TTC549 (cell line): Measurements from ENCODE around the gene MORC3.
A peak's percentile ranks its signal among the peaks of the same experiment; 100 is the strongest.
"Not testable (repeated sequence)": the region's sequence is repeated elsewhere in the genome, so short reads cannot be mapped to it uniquely, and the experiment has no call there.

ENCODE experiments used
- FAIRE-seq: peaks from 2 replicates; lab custom pipeline; 2012; peaks lifted over from hg19 to GRCh38; lab: Jason Lieb, UNC

Gene MORC3

GRCh38 chr21:36322083-36322424 is 2.1 kb downstream of the MORC3 start:
- no peak for FAIRE-seq

GRCh38 chr21:36323032-36323431 is 3.0 kb downstream of the MORC3 start:
- no peak for FAIRE-seq

DNA sequence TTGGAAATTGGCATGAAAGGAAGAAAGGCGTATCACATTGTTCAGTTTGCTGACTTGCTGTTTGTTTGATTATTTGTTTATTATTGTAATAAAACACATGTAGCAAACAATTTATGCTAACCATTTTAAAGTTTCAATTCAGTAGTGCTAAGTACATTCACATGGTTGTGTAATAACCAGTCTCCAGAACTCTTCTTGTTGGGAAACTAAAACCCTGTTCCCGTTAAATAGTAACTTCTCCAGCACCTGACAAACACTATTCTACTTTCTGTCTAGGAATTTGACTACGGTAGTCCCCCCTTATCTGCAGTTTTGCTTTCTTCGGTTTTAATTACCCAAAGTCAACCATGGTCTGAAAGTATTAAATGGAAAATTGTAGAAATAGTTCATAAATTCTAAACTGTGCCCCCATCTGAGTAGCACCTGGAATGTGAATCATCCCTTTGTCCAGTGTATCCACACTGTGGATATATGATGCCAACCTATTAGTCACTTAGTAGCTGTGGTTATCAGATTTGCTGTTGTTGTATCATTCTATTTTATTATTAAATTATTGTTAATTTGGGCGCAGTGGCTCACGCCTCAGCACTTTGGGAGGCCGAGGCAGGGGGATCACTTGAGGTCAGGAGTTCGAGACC is 5.5 kb downstream of the MORC3 start:
- no peak for FAIRE-seq

- FAIRE-seq, result peak; percentile 13
Observed at GRCh38 chr21:36330904-36331303, 10.9 kb downstream of the MORC3 start.

DNA sequence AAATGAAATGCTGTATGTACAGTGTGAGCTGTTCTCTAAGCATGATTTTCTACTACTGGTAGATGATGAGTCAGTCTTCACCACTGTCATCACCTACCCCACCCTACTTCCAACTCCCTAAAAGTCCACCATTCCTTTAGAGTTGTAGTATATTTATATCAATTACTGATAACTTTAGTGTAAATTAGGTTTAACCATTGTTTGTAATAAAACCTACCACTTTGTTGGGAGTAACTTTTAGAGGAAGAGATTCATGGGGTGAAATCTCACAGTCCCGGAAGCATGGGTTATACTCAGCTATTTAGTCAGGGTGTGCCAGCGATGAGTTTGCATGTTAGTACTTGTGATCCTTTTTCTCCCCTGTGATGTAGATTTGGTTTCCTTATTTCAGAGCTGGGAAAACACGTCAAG is 17.1 kb downstream of the MORC3 start:
- FAIRE-seq, result no peak

- FAIRE-seq, result no peak
Observed at GRCh38 chr21:36338975-36339374, 19.0 kb downstream of the MORC3 start.

DNA sequence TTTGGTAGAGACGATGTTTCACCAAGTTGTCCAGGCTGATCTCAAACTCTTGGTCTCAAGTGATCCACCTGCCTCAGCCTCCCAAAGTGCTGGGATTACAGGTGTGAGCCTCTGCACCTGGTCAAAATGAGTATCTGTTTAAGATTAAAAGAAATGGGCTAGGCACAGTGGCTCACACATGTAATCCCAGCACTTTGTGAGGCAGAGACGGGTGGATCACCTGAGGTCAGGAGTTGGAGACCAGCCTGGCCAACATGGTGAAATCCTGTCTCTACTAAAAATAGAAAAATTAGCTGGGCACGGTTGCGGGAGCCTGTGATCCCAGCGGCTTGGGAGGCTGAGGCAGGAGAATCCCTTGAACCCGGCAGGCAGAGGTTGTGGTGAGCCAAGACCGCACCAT is 22.6 kb downstream of the MORC3 start:
- not testable (repeated sequence) for FAIRE-seq

GRCh38 chr21:36344931-36345330 is 24.9 kb downstream of the MORC3 start:
- no peak for FAIRE-seq

DNA sequence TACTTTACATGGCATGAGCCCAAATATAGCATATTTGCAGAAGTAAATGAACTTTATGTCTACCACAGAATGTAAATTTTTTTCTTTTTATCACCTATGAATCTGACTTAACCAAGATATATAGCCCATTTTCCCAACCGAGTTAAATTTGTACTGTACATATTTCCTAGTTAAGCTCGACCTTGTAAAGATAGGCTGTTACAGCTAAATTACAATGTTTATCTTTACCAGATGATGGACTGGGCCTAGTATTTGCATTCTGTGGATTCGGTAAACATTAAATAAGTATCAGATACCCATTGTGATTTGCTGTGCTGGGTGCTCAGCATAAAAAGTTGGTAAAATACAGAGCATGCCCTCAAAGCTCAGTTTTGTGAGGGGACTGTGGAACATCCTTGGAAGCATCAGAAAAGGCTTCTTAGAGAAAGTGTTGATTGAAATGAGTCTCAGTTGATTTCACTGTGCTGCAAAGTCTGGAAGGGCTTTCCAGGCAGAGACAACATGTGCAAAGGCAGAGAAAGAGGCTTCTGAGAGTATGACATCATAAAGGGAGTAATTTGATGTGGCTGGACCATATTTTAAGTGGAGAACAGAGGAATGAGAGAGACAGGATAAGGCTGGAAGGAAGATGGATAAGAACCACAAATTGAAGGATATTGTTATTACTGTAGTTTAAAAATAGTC is 27.4 kb downstream of the MORC3 start:
- no peak for FAIRE-seq

- no peak for FAIRE-seq
Observed at GRCh38 chr21:36347962-36348328, 27.9 kb downstream of the MORC3 start.

- FAIRE-seq, result no peak
Observed at GRCh38 chr21:36349315-36349714, 29.3 kb downstream of the MORC3 start.

DNA sequence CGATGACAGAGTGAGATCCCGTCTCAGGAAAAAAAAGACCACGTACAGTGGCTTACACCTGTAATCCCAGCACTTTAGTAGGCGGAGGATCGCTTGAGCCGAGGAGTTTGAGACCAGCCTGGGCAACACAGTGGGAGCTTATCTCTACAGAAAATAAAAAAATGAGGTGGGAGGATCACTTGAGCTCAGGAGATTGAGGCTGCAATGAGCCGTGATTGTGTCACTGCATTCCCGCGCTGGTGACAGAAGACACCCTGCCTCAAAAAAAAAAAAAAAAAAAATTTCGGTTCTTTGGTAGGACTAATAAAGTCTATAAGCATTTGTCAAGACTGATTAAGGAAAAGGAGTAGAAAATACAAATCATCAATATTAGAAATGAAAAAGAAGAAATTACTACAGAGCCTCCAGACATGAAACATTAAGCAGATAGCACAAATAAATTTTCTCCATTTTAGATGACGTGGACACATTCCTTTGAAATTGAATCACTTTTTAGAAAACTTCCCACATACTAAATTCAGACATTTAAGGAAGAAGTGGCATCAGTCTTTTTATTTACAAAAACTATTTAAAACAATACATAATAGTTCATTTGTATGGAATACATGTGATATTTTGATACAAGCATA is 30.4 kb downstream of the MORC3 start:
- no peak for FAIRE-seq

- FAIRE-seq, result no peak
Observed at GRCh38 chr21:36354918-36355680, 35.1 kb downstream of the MORC3 start.

DNA sequence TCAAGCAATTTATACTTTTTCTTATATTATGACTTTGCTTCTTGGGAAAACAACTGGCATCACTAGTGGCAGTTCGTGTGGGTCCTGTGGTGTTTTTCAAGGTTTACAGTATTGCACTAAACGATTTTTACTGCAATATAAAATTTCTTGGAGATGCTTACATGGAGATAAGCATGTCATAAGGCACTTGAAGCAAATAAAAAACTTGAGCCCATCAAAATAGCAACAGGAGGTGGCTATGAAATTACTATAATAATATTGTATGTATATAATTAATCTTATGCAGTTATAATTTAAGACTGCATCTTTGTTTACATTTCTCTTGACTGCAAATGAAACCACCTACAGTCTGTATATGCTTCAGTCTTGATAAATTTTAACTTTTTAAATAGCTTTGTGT is 35.9 kb downstream of the MORC3 start:
- FAIRE-seq, result no peak

- FAIRE-seq, result no peak
Observed at GRCh38 chr21:36359185-36359584, 39.2 kb downstream of the MORC3 start.

- no peak for FAIRE-seq
Observed at GRCh38 chr21:36369064-36369685, 49.2 kb downstream of the MORC3 start.

DNA sequence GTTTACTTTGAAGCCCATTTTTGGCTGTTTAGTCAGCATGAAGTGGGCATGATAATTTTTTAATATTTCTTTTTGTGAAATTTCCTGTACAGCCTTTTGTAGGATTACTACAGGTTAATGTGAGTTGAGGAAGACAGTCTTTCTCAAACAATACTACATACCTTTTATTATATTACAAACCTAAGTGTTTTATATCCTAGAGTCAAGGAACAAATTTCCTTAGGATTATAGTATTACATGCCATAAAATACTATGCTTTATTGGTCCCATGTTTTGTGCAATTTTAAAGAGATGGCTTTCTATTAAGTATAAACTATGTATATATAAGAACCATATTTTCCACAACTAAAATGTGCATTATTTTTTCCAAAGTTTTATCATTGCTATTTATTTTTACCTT is 56.0 kb downstream of the MORC3 start:
- FAIRE-seq, result no peak

DNA sequence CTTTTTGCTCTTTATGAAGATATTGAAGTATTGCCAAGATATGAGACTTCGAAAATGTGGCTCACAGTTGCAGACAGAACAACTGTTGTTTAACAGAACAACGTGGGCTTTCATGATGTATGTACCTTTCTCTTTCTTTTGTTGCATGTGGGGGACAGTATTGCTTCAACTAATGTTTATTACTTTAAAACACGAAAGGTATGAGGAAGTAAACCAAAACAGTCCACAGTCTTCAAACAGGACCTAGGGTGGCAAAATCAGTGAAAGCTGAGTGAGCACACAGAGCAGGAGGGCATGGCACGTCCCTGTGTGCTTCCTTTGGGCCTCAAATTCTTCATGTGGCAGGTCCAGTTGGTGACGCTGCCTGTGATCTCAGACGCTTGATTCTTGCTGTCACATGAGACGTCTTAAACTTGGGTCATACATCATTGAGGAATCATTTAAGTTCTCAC is 57.4 kb downstream of the MORC3 start:
- no peak for FAIRE-seq

DNA sequence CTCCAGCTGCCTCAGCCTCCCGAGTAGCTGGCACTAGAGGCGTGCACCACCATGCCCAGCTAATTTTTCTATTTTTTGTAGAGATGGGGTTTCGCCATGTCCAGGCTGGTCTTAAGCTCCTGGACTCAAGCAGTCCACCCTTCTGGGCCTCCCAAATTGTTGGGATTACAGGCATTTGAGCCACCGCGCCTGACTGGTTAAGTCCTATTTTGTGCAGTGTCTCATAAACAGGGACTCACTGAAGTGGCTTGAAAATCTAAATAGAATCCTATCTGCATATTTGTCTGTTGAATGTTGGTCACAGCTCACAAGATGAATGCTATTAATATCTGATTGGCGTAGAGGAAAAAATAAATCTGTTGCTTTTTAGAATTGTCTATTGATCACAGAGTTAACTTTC is 59.3 kb downstream of the MORC3 start:
- no peak for FAIRE-seq

DNA sequence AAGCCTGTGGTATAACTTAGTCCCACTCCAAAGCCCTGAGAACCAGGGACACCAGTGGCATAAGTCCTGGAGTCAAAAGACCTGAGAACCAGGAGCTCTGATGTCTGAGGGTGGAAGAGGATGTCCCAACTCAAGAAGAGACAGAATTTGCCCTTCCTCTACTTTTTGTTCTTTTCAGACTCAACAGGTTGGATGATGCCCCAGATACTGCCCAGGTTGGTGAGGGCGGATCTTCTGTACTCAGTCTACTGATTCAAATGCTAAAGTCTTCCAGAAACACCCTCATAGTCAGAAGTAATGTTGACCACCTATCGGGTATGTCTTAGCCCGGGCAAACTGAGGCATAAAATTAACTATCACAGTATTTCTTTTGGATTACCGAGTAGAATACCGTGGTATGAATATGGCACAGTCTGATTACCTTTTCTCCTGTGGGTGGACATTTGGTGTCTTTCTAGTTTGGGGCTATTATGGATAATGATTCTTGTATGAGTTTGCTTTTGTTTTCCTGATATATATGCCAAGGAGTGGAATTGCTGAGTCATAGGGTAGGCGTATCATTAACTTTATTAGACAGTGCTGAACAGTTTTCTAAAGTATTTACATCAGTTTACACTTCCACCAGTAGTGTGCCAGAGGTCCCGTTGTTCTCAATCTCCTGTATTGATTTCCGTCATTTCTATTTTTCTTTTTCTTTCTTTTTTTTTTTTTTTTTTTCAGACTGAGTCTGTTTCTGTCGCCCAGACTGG is 62.0 kb downstream of the MORC3 start:
- no peak for FAIRE-seq

GRCh38 chr21:36382722-36383121 is 62.7 kb downstream of the MORC3 start:
- not testable (repeated sequence) for FAIRE-seq

- no peak for FAIRE-seq
Observed at GRCh38 chr21:36384885-36385232, 64.9 kb downstream of the MORC3 start.
